ENCODE measurements around the gene SWAP70.

DNA sequence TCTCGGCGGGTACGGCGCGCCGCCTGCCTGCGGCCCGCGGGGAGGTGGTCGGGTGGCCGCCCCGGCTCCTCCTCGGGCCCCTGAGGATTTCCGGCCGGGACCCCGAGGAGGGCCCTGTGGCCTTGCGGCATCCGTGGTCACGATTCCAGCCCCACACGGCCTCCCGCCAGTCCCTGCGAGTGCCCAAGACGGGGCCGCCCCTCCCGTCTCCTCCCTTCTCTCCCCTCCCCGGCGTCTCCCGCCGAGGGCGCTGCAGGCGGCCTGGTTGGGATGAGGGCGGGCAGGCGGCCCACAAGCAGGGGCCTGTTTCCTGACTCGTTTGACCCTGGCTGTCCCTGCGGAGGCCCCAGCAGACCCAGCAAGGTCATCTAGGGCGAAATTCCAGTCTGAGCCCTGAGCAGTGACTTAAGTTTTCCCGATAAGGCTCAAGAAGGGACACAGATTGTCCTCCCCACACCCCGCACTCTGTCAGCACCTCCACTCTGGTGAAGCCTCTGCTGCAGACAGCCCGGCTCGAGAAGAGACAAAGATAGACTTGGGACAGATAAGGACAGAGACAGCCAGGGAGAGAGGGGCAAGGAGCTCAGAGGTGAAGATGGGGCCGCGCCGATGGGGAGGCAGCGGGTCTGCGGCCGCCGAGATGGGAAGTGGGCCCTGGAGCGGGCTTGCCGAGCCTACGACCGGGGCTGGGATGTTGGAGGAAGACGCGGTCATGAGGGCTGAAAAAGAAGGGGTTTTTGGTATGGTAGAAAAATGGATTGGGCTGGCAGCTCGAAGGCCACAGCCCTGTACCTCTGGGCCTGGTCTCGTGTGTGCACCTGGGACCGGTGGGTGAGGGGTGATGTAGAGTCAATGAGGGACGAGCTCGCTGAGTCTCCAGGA, 95.0 kb downstream of the SWAP70 start:
- TF ChIP-seq, protein P1, sequence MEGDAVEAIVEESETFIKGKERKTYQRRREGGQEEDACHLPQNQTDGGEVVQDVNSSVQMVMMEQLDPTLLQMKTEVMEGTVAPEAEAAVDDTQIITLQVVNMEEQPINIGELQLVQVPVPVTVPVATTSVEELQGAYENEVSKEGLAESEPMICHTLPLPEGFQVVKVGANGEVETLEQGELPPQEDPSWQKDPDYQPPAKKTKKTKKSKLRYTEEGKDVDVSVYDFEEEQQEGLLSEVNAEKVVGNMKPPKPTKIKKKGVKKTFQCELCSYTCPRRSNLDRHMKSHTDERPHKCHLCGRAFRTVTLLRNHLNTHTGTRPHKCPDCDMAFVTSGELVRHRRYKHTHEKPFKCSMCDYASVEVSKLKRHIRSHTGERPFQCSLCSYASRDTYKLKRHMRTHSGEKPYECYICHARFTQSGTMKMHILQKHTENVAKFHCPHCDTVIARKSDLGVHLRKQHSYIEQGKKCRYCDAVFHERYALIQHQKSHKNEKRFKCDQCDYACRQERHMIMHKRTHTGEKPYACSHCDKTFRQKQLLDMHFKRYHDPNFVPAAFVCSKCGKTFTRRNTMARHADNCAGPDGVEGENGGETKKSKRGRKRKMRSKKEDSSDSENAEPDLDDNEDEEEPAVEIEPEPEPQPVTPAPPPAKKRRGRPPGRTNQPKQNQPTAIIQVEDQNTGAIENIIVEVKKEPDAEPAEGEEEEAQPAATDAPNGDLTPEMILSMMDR (conservative IDR thresholded peaks at IDR 0.05; ENCODE audit: low read length) = no peak
- no peak for TF ChIP-seq EZH2phosphoT487 (IDR thresholded peaks at IDR 0.05; ENCODE audit: borderline replicate concordance)
